NCI-H1417 (cell line): ENCODE results near the gene FDXACB1.

Experiments used
- DNase-seq, 3 experiments: peaks; one replicate each; lab custom pipeline; 2025; lab: John Stamatoyannopoulos, UW

The FDXACB1 gene

GRCh38 chr11:111846063-111846462 is 32.9 kb downstream of the FDXACB1 start:
- DNase-seq = no peak

GRCh38 chr11:111845276-111846028 is 33.5 kb downstream of the FDXACB1 start:
- no peak for DNase-seq

- DNase-seq = no peak
Observed at GRCh38 chr11:111843661-111844060, 35.3 kb downstream of the FDXACB1 start.

GRCh38 chr11:111841370-111842053 is 37.5 kb downstream of the FDXACB1 start:
- peak; percentile 50 to 91 (median 80) for DNase-seq

- DNase-seq = no peak
Observed at GRCh38 chr11:111840143-111840542, 38.8 kb downstream of the FDXACB1 start.

GRCh38 chr11:111838054-111838453 is 40.9 kb downstream of the FDXACB1 start:
- DNase-seq = no peak

GRCh38 chr11:111837366-111837891 is 41.5 kb downstream of the FDXACB1 start:
- no peak for DNase-seq

- DNase-seq = no peak
Observed at GRCh38 chr11:111836721-111837120, 42.2 kb downstream of the FDXACB1 start.

GRCh38 chr11:111836162-111836561 is 42.8 kb downstream of the FDXACB1 start:
- DNase-seq = no peak

- no peak for DNase-seq
Observed at GRCh38 chr11:111835665-111836064, 43.3 kb downstream of the FDXACB1 start.

- DNase-seq = no peak
Observed at GRCh38 chr11:111834432-111835163, 44.4 kb downstream of the FDXACB1 start.

- no peak for DNase-seq
Observed at GRCh38 chr11:111833524-111833923, 45.4 kb downstream of the FDXACB1 start.

GRCh38 chr11:111829185-111829968 is 49.6 kb downstream of the FDXACB1 start:
- DNase-seq = no peak

- DNase-seq = no peak
Observed at GRCh38 chr11:111826322-111826950, 52.5 kb downstream of the FDXACB1 start.
